HG02571 (cell line): ENCODE data around the gene LRRC10B.

Experiments used
- ATAC-seq: cut with Tn5 transposase; IDR thresholded peaks from one replicate; pipeline ENCODE4 v1.9.1; 2021; ENCODE audit warnings: mild to moderate bottlenecking, moderate library complexity; ENCODE audit not compliant: unreplicated experiment

The LRRC10B gene

GRCh38 chr11:61486011-61486620, 22.4 kb upstream of the LRRC10B start:
- no peak for ATAC-seq

GRCh38 chr11:61486779-61487178, 21.8 kb upstream of the LRRC10B start:
- no peak for ATAC-seq

GRCh38 chr11:61487342-61488025, 21.1 kb upstream of the LRRC10B start:
- ATAC-seq = no peak

- ATAC-seq = no peak
Observed at GRCh38 chr11:61488651-61489291, 19.8 kb upstream of the LRRC10B start.

- no peak for ATAC-seq
Observed at GRCh38 chr11:61489833-61490721, 18.5 kb upstream of the LRRC10B start.

- ATAC-seq = no peak
Observed at GRCh38 chr11:61491736-61492395, 16.7 kb upstream of the LRRC10B start.

GRCh38 chr11:61494381-61494961, 14.1 kb upstream of the LRRC10B start:
- no peak for ATAC-seq

GRCh38 chr11:61495801-61496601, 12.5 kb upstream of the LRRC10B start:
- ATAC-seq = no peak

GRCh38 chr11:61496602-61497400, 11.7 kb upstream of the LRRC10B start:
- ATAC-seq = no peak

- ATAC-seq = no peak
Observed at GRCh38 chr11:61497473-61497872, 11.1 kb upstream of the LRRC10B start.

GRCh38 chr11:61497876-61498275, 10.7 kb upstream of the LRRC10B start:
- no peak for ATAC-seq

- no peak for ATAC-seq
Observed at GRCh38 chr11:61498767-61499341, 9.7 kb upstream of the LRRC10B start.

- no peak for ATAC-seq
Observed at GRCh38 chr11:61499816-61500491, 8.6 kb upstream of the LRRC10B start.

GRCh38 chr11:61502522-61502921, 6.0 kb upstream of the LRRC10B start:
- no peak for ATAC-seq

- ATAC-seq = no peak
Observed at GRCh38 chr11:61503135-61503770, 5.3 kb upstream of the LRRC10B start.

GRCh38 chr11:61505106-61505505, 3.4 kb upstream of the LRRC10B start:
- ATAC-seq = no peak

- ATAC-seq = no peak
Observed at GRCh38 chr11:61505640-61506155, 2.9 kb upstream of the LRRC10B start.
